HG03066 (cell line): ENCODE results near the gene GSG1L.

ENCODE experiments used
- ATAC-seq: cut with Tn5 transposase; IDR thresholded peaks from one replicate; pipeline ENCODE4 v1.9.1; 2021; ENCODE audit warnings: low read depth; ENCODE audit not compliant: unreplicated experiment

GSG1L gene

GRCh38 chr16:28092721-28093384 lies 29.3 kb upstream of the GSG1L start:
- ATAC-seq = no peak

- no peak for ATAC-seq
Measured at GRCh38 chr16:28091656-28092055, 28.1 kb upstream of the GSG1L start.

GRCh38 chr16:28090646-28091377 lies 27.3 kb upstream of the GSG1L start:
- ATAC-seq = no peak

GRCh38 chr16:28089992-28090365 lies 26.5 kb upstream of the GSG1L start:
- ATAC-seq = no peak

- no peak for ATAC-seq
Measured at GRCh38 chr16:28089205-28089991, 25.9 kb upstream of the GSG1L start.

- no peak for ATAC-seq
Measured at GRCh38 chr16:28087675-28088300, 24.3 kb upstream of the GSG1L start.

- ATAC-seq = no peak
Measured at GRCh38 chr16:28087140-28087660, 23.7 kb upstream of the GSG1L start.

GRCh38 chr16:28086186-28087139 lies 22.9 kb upstream of the GSG1L start:
- ATAC-seq = no peak

GRCh38 chr16:28085389-28086171 lies 22.1 kb upstream of the GSG1L start:
- no peak for ATAC-seq

GRCh38 chr16:28084209-28084608 lies 20.7 kb upstream of the GSG1L start:
- no peak for ATAC-seq

- no peak for ATAC-seq
Measured at GRCh38 chr16:28082624-28083023, 19.1 kb upstream of the GSG1L start.

- no peak for ATAC-seq
Measured at GRCh38 chr16:28081391-28081968, 18.0 kb upstream of the GSG1L start.

GRCh38 chr16:28078261-28078660 lies 14.7 kb upstream of the GSG1L start:
- ATAC-seq = no peak

- ATAC-seq = no peak
Measured at GRCh38 chr16:28073836-28074235, 10.3 kb upstream of the GSG1L start.

- no peak for ATAC-seq
Measured at GRCh38 chr16:28072087-28072486, 8.6 kb upstream of the GSG1L start.

GRCh38 chr16:28069971-28070794 lies 6.7 kb upstream of the GSG1L start:
- no peak for ATAC-seq

- ATAC-seq = no peak
Measured at GRCh38 chr16:28068976-28069375, 5.5 kb upstream of the GSG1L start.
